GM18909 (cell line): ENCODE results near the gene PPM1K.

Experiments used
- ATAC-seq: cut with Tn5 transposase; IDR thresholded peaks from one replicate; pipeline ENCODE4 v1.9.1; 2021; ENCODE audit warnings: mild to moderate bottlenecking; ENCODE audit not compliant: unreplicated experiment, poor library complexity

PPM1K gene

DNA sequence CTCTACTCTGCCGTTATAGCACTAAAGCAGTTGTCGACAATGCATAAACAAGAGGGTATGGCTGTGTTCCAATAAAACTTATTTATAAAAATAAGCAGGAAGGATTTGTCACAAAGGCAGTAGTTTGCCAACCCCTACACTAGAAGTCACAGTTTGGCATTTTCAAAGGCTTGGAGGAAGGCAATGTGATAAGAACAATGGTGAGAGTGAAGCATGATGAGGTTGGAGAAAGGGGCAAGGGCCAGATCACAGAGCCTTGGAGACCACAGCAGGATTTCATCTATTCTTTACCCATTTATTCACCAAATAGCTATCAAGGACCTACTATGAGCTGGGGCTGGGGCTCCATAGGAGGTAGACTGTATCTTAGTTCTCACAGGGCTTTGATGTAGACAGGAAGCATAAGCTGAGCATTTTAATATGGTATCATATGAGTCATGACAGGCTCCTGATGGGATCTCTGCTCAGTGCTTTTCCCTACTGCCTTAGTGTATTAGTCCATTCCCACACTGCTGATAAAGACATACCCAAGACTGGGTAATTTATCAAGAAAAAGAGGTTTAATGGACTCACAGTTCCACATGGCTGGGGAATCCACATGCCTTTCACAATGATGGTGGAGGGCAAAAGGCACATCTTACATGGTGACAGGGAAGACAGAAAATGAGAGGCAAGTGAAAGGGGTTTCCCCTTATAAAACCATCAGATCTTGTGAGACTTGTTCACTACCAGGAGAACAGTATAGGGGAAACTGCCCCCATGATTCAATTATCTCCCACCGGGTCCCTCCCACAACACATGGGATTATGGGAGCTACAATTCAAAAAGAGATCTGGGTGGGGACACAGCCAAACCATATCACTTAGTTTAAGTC is 58.9 kb downstream of the PPM1K start:
- no peak for ATAC-seq

DNA sequence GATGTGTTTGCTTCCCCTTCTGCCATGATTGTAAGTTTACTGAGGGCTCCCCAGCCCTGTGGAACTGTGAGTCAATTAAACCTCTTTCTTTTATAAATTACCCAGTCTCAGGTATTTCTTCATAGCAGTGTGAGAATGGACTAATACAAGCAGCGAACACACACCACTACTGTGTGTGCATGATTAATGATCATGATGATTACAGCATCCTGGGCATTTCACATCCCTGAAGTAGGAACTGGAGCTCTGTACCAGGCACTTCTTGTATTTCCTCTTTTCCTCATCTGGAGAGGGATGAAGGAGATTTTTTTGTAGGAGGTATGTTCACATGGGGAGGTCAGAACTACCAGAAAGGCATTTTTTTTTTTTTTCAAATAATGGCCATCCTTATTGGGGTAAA is 60.8 kb downstream of the PPM1K start:
- no peak for ATAC-seq

DNA sequence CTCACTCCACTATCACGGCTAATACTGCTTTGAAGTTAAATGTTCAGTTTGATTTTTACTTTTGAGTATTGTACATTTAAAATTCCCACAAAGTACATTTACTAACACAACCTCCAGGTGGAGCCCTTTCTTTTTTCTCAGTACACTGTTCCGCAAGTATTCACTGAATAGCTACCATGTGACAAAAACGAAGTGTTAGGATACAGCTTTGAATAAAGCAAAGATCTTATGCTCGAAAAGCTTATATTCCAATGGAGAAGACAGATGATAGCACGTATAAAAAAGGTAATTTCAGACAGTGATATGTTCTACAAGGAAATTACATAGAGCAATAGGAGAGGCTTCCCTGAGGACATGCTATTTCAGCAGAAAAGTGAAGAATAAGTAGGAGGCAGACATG is 65.3 kb downstream of the PPM1K start:
- ATAC-seq = peak; percentile 79

DNA sequence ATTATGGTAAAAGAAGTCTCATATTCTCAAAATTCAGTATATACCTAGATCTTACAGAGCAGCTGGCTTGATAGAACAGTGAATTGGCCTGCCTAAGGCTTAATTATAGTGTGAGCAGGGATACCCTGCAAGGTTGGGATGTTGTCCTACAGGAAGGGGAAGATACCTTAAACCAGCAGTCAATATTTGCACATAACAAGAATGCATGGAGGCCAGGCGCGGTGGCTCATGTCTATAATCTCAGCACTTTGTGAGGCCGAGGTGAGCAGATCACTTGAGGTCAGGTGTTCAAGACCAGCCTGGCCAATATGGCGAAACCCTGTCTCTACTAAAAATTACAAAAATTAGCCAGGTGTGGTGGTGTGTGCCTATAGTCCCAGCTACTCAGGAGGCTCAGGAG is 67.2 kb downstream of the PPM1K start:
- no peak for ATAC-seq

DNA sequence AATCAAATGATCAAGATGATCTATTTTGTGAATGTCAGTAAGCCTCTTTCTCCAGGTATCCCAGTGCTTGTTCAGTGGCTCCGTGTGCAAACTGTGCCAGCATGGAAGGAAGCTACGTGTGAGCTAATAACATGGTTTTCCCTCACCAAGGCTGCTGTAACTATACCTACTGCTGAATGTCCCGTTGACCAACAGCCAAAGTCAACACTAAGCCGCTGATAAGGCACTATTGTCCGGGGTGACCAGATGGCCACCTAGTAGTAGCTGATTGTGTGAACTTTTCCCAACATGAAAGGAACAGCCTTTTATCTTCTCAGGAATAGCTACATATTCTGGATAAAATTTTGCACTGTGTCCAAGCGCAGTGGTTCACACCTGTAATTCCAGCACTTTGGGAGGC is 68.0 kb downstream of the PPM1K start:
- ATAC-seq = no peak

- no peak for ATAC-seq
These were observed 69.0 kb downstream of the PPM1K start for GRCh38 chr4:88215351-88215750.

GRCh38 chr4:88212253-88212561 is 72.2 kb downstream of the PPM1K start:
- ATAC-seq = peak; percentile 6

- ATAC-seq = peak; percentile 54
These were observed 72.7 kb downstream of the PPM1K start for GRCh38 chr4:88211473-88212252.

DNA sequence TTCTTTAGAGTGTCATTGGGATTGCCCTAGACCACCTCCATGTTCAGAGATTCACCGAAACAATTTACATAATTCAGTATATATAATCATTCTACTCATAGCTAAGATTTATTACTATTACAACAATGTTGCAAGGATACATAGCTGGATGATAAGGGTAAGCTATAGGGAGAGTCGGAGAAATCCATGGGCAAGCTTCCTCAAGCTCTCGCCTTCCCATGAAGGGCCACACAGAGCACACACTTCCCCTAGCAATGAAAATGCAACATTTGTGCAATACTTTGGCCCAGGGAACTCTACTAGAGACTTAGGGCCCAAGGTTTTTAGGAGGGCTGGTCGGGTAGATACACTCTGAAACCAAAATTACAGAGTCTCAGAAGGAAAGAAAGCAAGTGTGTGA is 76.2 kb downstream of the PPM1K start:
- no peak for ATAC-seq
